Cerebellar nuclear complex (tissue), 1 donor: ENCODE data around the gene CCDC85C.
"Not testable (repeated sequence)": the region's sequence is repeated elsewhere in the genome, so short reads cannot be mapped to it uniquely, and the experiment has no call there.

Experiments
- DNase-seq, 2 experiments: peaks; one replicate each; lab custom pipeline; 2025; lab: John Stamatoyannopoulos, UW

Gene CCDC85C

GRCh38 chr14:99603471-99604277 is at the start of gene CCDC85C:
TSS of gene CCDC85C (minus strand) at chr14:99604207. CDS start at chr14:99603959, 248 bp downstream.
- no peak for DNase-seq

GRCh38 chr14:99651953-99652746 is 48.1 kb upstream of the CCDC85C start:
- DNase-seq: no peak

GRCh38 chr14:99650189-99650588 is 46.2 kb upstream of the CCDC85C start:
- DNase-seq: no peak

GRCh38 chr14:99649643-99650042 is 45.6 kb upstream of the CCDC85C start:
- no peak for DNase-seq

GRCh38 chr14:99649219-99649618 is 45.2 kb upstream of the CCDC85C start:
- no peak for DNase-seq

- DNase-seq: no peak
Measured at GRCh38 chr14:99648027-99648784, 44.2 kb upstream of the CCDC85C start.

GRCh38 chr14:99647411-99647810 is 43.4 kb upstream of the CCDC85C start:
- no peak for DNase-seq

GRCh38 chr14:99645545-99646505 is 41.8 kb upstream of the CCDC85C start:
- DNase-seq: no peak

GRCh38 chr14:99644723-99645544 is 40.9 kb upstream of the CCDC85C start, which contains the start of gene HHIPL1:
TSS of gene HHIPL1 (plus strand) at chr14:99645129. CDS start at chr14:99645208, 79 bp downstream.
- DNase-seq: no peak

GRCh38 chr14:99644035-99644587 is 40.1 kb upstream of the CCDC85C start:
- DNase-seq: no peak

GRCh38 chr14:99643343-99643742 is 39.3 kb upstream of the CCDC85C start:
- DNase-seq: no peak

- DNase-seq: not testable (repeated sequence)
Measured at GRCh38 chr14:99642771-99643170, 38.8 kb upstream of the CCDC85C start.

GRCh38 chr14:99637624-99638023 is 33.6 kb upstream of the CCDC85C start:
- DNase-seq: no peak

- no peak for DNase-seq
Measured at GRCh38 chr14:99636487-99636886, 32.5 kb upstream of the CCDC85C start.

GRCh38 chr14:99635116-99635515 is 31.1 kb upstream of the CCDC85C start:
- DNase-seq: no peak

GRCh38 chr14:99634443-99634842 is 30.4 kb upstream of the CCDC85C start:
- no peak for DNase-seq

- no peak for DNase-seq
Measured at GRCh38 chr14:99633918-99634317, 29.9 kb upstream of the CCDC85C start.

GRCh38 chr14:99633141-99633540 is 29.1 kb upstream of the CCDC85C start:
- DNase-seq: no peak

GRCh38 chr14:99632410-99633035 is 28.5 kb upstream of the CCDC85C start:
- no peak for DNase-seq
